Bronchial epithelial cell (primary cell): ENCODE results near the gene TK2. TPM values are rescaled to one million over a fixed set of nuclear protein-coding genes. Genes with fewer than 3 reads are reported as not detected.

Experiments
- DNase-seq: peaks from one replicate; pipeline ENCODE4 v3.0.0-alpha.2; 2010; ENCODE audit warnings: low read depth
- FAIRE-seq: peaks from 2 replicates; lab custom pipeline; 2011; peaks lifted over from hg19 to GRCh38; lab: Jason Lieb, UNC
- H3K27me3 ChIP-seq: 2 replicates; pipeline ENCODE4 v1.5.1; 2011; ENCODE audit warnings: low read length; ENCODE audit not compliant: control insufficient read depth, insufficient read depth
- H3K36me3 ChIP-seq: 2 replicates; pipeline ENCODE4 v1.5.1; 2011; ENCODE audit warnings: low read length; ENCODE audit not compliant: control insufficient read depth, insufficient read depth
- H3K4me3 ChIP-seq: 2 replicates; pipeline ENCODE4 v1.5.1; 2011; ENCODE audit warnings: mild to moderate bottlenecking, low read depth, low read length, control low read depth
- CTCF ChIP-seq: IDR thresholded peaks from 2 replicates; pipeline ENCODE4 v1.5.1; 2011; ENCODE audit warnings: mild to moderate bottlenecking, moderate library complexity, low read length, control low read depth, inconsistent platforms; ENCODE audit not compliant: insufficient read depth, severe bottlenecking
- total RNA-seq: library from RNA; depleted of rRNA; stranded (reverse); fragments of >200 nt; gene quantifications from 2 replicates; pipeline ENCODE4 v1.2.1, GENCODE V29; 2014

The TK2 gene
- total RNA-seq, 1 donor from 2014 or later, result 8.7 TPM

- no peak overlapping the region for H3K4me3 ChIP-seq
- no peaks in the 10 kb centered on the region for H3K36me3 ChIP-seq
- TF ChIP-seq CTCF, result no peak
- FAIRE-seq (no peak), DNase-seq (no peak)
- H3K27me3 ChIP-seq, result no peaks in the 10 kb centered on the region
These were observed 42.3 kb upstream of the TK2 start for GRCh38 chr16:66592241-66592640.

- H3K27me3 ChIP-seq, result no peaks in the 10 kb centered on the region
- DNase-seq, result no peak
- no peaks in the 10 kb centered on the region for H3K36me3 ChIP-seq
- TF ChIP-seq CTCF, result no peak
- no peak for FAIRE-seq
- no peak overlapping the region for H3K4me3 ChIP-seq
These were observed 41.1 kb upstream of the TK2 start for GRCh38 chr16:66591018-66591417.

- no peak for TF ChIP-seq CTCF
- no peak for DNase-seq
- Histone ChIP-seq H3K27me3 (no peaks in the 10 kb centered on the region), H3K36me3 (no peaks in the 10 kb centered on the region), H3K4me3 (no peak overlapping the region)
- no peak for FAIRE-seq
These were observed 40.4 kb upstream of the TK2 start for GRCh38 chr16:66590322-66590721.

GRCh38 chr16:66588981-66589713 lies 39.2 kb upstream of the TK2 start:
- no peaks in the 10 kb centered on the region for H3K27me3 ChIP-seq
- DNase-seq (no peak), FAIRE-seq (no peak)
- H3K36me3 ChIP-seq, result no peaks in the 10 kb centered on the region
- H3K4me3 ChIP-seq, result no peak overlapping the region
- peak; percentile 62 for TF ChIP-seq CTCF

- DNase-seq (no peak), FAIRE-seq (no peak)
- TF ChIP-seq CTCF, result no peak
- no peaks in the 10 kb centered on the region for H3K36me3 ChIP-seq
- no peak overlapping the region for H3K4me3 ChIP-seq
- H3K27me3 ChIP-seq, result no peaks in the 10 kb centered on the region
These were observed 38.1 kb upstream of the TK2 start for GRCh38 chr16:66587881-66588600.
